MM.1S (cell line): ENCODE results near the gene PIGM.

Source experiments
- DNase-seq: peaks from one replicate; pipeline ENCODE4 v3.0.0-alpha.2; 2015
- H2AFZ ChIP-seq: fragments of 300-600 bp; sonication (generic); 2 replicates; pipeline ENCODE4 v1.6.0; 2016; ENCODE audit warnings: antibody characterized with exemption, low read length
- H3F3A ChIP-seq: fragments of 300-600 bp; sonication (generic); 2 replicates; pipeline ENCODE4 v1.6.1; 2016; ENCODE audit warnings: mild to moderate bottlenecking, antibody characterized with exemption, low read length, moderate library complexity, mixed read lengths; ENCODE audit not compliant: insufficient read depth
- H3K27ac ChIP-seq: fragments of 300-600 bp; sonication (generic); 2 replicates; pipeline ENCODE4 v1.5.1; 2016; ENCODE audit warnings: mild to moderate bottlenecking, low read length
- H3K27me3 ChIP-seq: fragments of 300-600 bp; sonication (generic); replicated peaks from 2 replicates; pipeline ENCODE4 v1.6.0; 2016; ENCODE audit warnings: low read length; ENCODE audit not compliant: insufficient read depth
- H3K36me3 ChIP-seq: fragments of 300-600 bp; sonication (generic); replicated peaks from 2 replicates; pipeline ENCODE4 v1.6.1; 2016; ENCODE audit warnings: mild to moderate bottlenecking, low read length, mixed read lengths; ENCODE audit not compliant: insufficient read depth
- H3K4me1 ChIP-seq: fragments of 300-600 bp; sonication (generic); 2 replicates; pipeline ENCODE4 v1.6.1; 2016; ENCODE audit warnings: low read length, mixed read lengths
- H3K4me2 ChIP-seq: fragments of 300-600 bp; sonication (generic); 2 replicates; pipeline ENCODE4 v1.6.0; 2016; ENCODE audit warnings: low read depth, low read length
- H3K4me3 ChIP-seq: fragments of 300-600 bp; sonication (generic); 2 replicates; pipeline ENCODE4 v1.5.1; 2016; ENCODE audit warnings: low read length, mixed read lengths
- H3K79me2 ChIP-seq: fragments of 300-600 bp; sonication (generic); 2 replicates; pipeline ENCODE4 v1.6.1; 2016; ENCODE audit warnings: mixed run types, low read length, mixed read lengths
- H3K9ac ChIP-seq: fragments of 300-600 bp; sonication (generic); 2 replicates; pipeline ENCODE4 v1.6.1; 2016; ENCODE audit warnings: low read length, mixed read lengths
- H3K9me2 ChIP-seq: fragments of 300-600 bp; sonication (generic); replicated peaks from 2 replicates; pipeline ENCODE4 v1.6.1; 2016; ENCODE audit warnings: mild to moderate bottlenecking, low read length, mixed read lengths; ENCODE audit not compliant: insufficient read depth
- H3K9me3 ChIP-seq: fragments of 300-600 bp; sonication (generic); replicated peaks from 2 replicates; pipeline ENCODE4 v1.6.1; 2016; ENCODE audit warnings: mild to moderate bottlenecking, low read length, mixed read lengths; ENCODE audit not compliant: insufficient read depth
- H4K20me1 ChIP-seq: fragments of 300-600 bp; sonication (generic); 2 replicates; pipeline ENCODE4 v1.6.1; 2016; ENCODE audit warnings: mild to moderate bottlenecking, low read length, moderate library complexity, mixed read lengths; ENCODE audit not compliant: insufficient read depth
- CTCF ChIP-seq: fragments of 300-600 bp; sonication (generic); IDR thresholded peaks from 2 replicates; pipeline ENCODE4 v1.5.1; 2016; ENCODE audit warnings: antibody characterized with exemption, low read length, mixed read lengths
- EZH2 ChIP-seq: fragments of 300-600 bp; sonication (generic); optimal IDR thresholded peaks from 2 replicates; pipeline ENCODE3; 2017; ENCODE audit warnings: low read depth, mild to moderate bottlenecking, antibody characterized with exemption, low read length, mixed read lengths
- EZH2phosphoT487 ChIP-seq: fragments of 300-600 bp; sonication (generic); IDR thresholded peaks from 2 replicates; pipeline ENCODE4 v1.6.1; 2018; ENCODE audit warnings: antibody characterized with exemption, low read length

PIGM gene

GRCh38 chr1:160006312-160006940, 25.4 kb downstream of the PIGM start:
- Histone ChIP-seq H3K27me3 (no peaks in the 10 kb centered on the region), H3K4me3 (no peak overlapping the region), H4K20me1 (no peaks in the 10 kb centered on the region), H3F3A (no peaks in the 10 kb centered on the region), H3K9ac (no peak overlapping the region), H2AFZ (no peak overlapping the region), H3K79me2 (no peaks in the 10 kb centered on the region), H3K4me2 (no peak overlapping the region), H3K9me3 (no peaks in the 10 kb centered on the region), H3K4me1 (no peaks in the 10 kb centered on the region), H3K36me3 (no peaks in the 10 kb centered on the region), H3K27ac (no peak overlapping the region), H3K9me2 (no peaks in the 10 kb centered on the region)
- TF ChIP-seq EZH2phosphoT487 (no peak), CTCF (peak; percentile 99), EZH2 (no peak)
- DNase-seq = peak; percentile 89

- TF ChIP-seq EZH2 (no peak), EZH2phosphoT487 (no peak), CTCF (no peak)
- no peaks in the 10 kb centered on the region for H3F3A ChIP-seq
- DNase-seq = no peak
- H3K27me3 ChIP-seq = no peaks in the 10 kb centered on the region
- H4K20me1 ChIP-seq = no peaks in the 10 kb centered on the region
- no peaks in the 10 kb centered on the region for H3K9me3 ChIP-seq
- H3K4me3 ChIP-seq = no peak overlapping the region
- no peaks in the 10 kb centered on the region for H3K79me2 ChIP-seq
- no peaks in the 10 kb centered on the region for H3K36me3 ChIP-seq
- H3K4me2 ChIP-seq = no peak overlapping the region
- no peaks in the 10 kb centered on the region for H3K9me2 ChIP-seq
- no peak overlapping the region for H3K9ac ChIP-seq
- H3K4me1 ChIP-seq = no peaks in the 10 kb centered on the region
- no peak overlapping the region for H2AFZ ChIP-seq
- H3K27ac ChIP-seq = no peak overlapping the region
These were observed 26.7 kb downstream of the PIGM start for GRCh38 chr1:160005070-160005469.

DNA sequence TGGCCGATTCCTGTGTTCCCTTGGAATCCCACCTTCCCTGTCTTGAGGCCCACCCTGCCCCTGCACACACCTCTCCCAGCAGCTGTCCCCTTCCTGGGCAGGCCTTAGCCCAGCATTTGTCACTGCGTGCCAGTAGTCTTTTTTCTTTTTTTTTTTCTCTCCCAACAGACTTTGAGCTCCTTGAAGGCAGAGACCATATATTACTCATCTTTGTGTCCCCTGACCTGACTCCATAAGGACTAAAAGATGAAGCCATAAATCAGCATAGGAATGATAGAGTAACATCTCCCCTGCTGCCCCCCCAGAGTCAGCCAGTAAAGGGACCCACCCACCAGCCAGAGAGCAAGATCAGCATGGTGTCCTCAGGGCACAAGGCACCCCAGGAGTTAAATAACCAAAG, 27.4 kb downstream of the PIGM start:
- H3K9me2 ChIP-seq = no peaks in the 10 kb centered on the region
- H3K27me3 ChIP-seq = no peaks in the 10 kb centered on the region
- H3K4me1 ChIP-seq = no peaks in the 10 kb centered on the region
- no peak overlapping the region for H3K4me2 ChIP-seq
- no peak for TF ChIP-seq CTCF
- TF ChIP-seq EZH2 = no peak
- TF ChIP-seq EZH2phosphoT487 = no peak
- DNase-seq = no peak
- no peak overlapping the region for H3K9ac ChIP-seq
- H3K4me3 ChIP-seq = no peak overlapping the region
- H3F3A ChIP-seq = no peaks in the 10 kb centered on the region
- no peaks in the 10 kb centered on the region for H3K9me3 ChIP-seq
- H3K79me2 ChIP-seq = no peaks in the 10 kb centered on the region
- H3K27ac ChIP-seq = no peak overlapping the region
- no peak overlapping the region for H2AFZ ChIP-seq
- no peaks in the 10 kb centered on the region for H4K20me1 ChIP-seq
- H3K36me3 ChIP-seq = no peaks in the 10 kb centered on the region
